ENCODE measurements around the gene PTPRD.

DNA sequence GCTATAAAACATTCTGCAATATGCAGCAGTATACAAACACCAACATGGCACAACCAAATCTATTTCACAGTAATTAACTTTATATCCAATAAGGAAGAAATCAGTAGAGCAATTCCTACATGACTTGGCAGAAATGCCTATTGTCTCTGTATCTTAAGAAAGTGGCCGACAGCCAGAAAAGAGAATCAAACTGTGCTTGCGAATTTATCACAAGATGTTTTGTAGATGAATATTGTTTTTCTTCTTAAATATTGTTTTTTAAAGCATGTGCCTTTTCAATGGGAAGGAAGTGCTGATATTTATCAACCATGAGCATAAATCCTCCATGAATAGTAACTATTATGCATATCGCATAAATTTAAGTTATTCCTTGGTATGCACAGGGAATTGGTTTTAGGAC, 2311.5 kb downstream of the PTPRD start:
- TF ChIP-seq, protein P1, sequence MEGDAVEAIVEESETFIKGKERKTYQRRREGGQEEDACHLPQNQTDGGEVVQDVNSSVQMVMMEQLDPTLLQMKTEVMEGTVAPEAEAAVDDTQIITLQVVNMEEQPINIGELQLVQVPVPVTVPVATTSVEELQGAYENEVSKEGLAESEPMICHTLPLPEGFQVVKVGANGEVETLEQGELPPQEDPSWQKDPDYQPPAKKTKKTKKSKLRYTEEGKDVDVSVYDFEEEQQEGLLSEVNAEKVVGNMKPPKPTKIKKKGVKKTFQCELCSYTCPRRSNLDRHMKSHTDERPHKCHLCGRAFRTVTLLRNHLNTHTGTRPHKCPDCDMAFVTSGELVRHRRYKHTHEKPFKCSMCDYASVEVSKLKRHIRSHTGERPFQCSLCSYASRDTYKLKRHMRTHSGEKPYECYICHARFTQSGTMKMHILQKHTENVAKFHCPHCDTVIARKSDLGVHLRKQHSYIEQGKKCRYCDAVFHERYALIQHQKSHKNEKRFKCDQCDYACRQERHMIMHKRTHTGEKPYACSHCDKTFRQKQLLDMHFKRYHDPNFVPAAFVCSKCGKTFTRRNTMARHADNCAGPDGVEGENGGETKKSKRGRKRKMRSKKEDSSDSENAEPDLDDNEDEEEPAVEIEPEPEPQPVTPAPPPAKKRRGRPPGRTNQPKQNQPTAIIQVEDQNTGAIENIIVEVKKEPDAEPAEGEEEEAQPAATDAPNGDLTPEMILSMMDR (IDR thresholded peaks at IDR 0.05; ENCODE audit: low read depth, low read length, poor library complexity, severe bottlenecking) = no peak
- no peak for TF ChIP-seq EZH2phosphoT487 (IDR thresholded peaks at IDR 0.05; ENCODE audit: borderline replicate concordance, low read length)

Measured in DOHH2 (cell line).